Hepatocyte (in vitro differentiated cells): Measurements from ENCODE around the gene ZBTB38. TPM values are rescaled to one million over a fixed set of nuclear protein-coding genes. Genes with fewer than 3 reads are reported as not detected.
A peak's percentile ranks its signal among the peaks of the same experiment; 100 is the strongest.

ENCODE experiments used
- DNase-seq: peaks from one replicate; pipeline ENCODE4 v3.0.0-alpha.2; 2016; ENCODE audit warnings: low spot score
- H2AFZ ChIP-seq: fragments of 200-600 bp; sonication (generic); 2 replicates; pipeline ENCODE4 v1.6.0; 2016; ENCODE audit warnings: antibody characterized with exemption, mild to moderate bottlenecking
- H3K27ac ChIP-seq: fragments of 200-600 bp; sonication (generic); 2 replicates; pipeline ENCODE4 v1.5.1; 2016; ENCODE audit warnings: mild to moderate bottlenecking
- H3K27me3 ChIP-seq: fragments of 200-600 bp; sonication (generic); 2 replicates; pipeline ENCODE4 v1.6.1; 2016
- H3K36me3 ChIP-seq: fragments of 200-600 bp; sonication (generic); replicated peaks from 2 replicates; pipeline ENCODE4 v1.5.1; 2016; ENCODE audit warnings: low read depth; ENCODE audit not compliant: insufficient read depth
- H3K4me1 ChIP-seq: fragments of 200-600 bp; sonication (generic); 2 replicates; pipeline ENCODE4 v1.5.1; 2016; ENCODE audit warnings: mild to moderate bottlenecking, moderate library complexity; ENCODE audit not compliant: insufficient read depth
- H3K4me2 ChIP-seq: fragments of 200-600 bp; sonication (generic); 2 replicates; pipeline ENCODE4 v1.6.0; 2016
- H3K4me3 ChIP-seq: fragments of 200-600 bp; sonication (generic); 2 replicates; pipeline ENCODE4 v1.5.1; 2016; ENCODE audit warnings: mild to moderate bottlenecking
- H3K79me2 ChIP-seq: fragments of 200-600 bp; sonication (generic); 2 replicates; pipeline ENCODE4 v1.6.0; 2017; ENCODE audit warnings: mild to moderate bottlenecking
- H3K9me2 ChIP-seq: fragments of 200-600 bp; sonication (generic); replicated peaks from 2 replicates; pipeline ENCODE4 v1.6.0; 2017; ENCODE audit warnings: mild to moderate bottlenecking; ENCODE audit not compliant: insufficient read depth
- H3K9me3 ChIP-seq: fragments of 200-600 bp; sonication (generic); 2 replicates; pipeline ENCODE4 v1.5.1; 2016; ENCODE audit warnings: low read depth, mild to moderate bottlenecking
- H4K20me1 ChIP-seq: fragments of 200-600 bp; sonication (generic); 2 replicates; pipeline ENCODE4 v1.6.0; 2016; ENCODE audit warnings: mild to moderate bottlenecking; ENCODE audit not compliant: insufficient read depth, poor library complexity, severe bottlenecking
- CTCF ChIP-seq: fragments of 200-600 bp; sonication (generic); IDR thresholded peaks from 2 replicates; pipeline ENCODE4 v1.5.1; 2016; ENCODE audit warnings: antibody characterized with exemption, mild to moderate bottlenecking; ENCODE audit not compliant: poor library complexity
- EZH2 ChIP-seq: fragments of 200-600 bp; sonication (generic); IDR thresholded peaks from 2 replicates; pipeline ENCODE4 v1.6.1; 2016; ENCODE audit warnings: antibody characterized with exemption, mild to moderate bottlenecking, borderline replicate concordance
- EZH2phosphoT487 ChIP-seq: fragments of 200-600 bp; sonication (generic); IDR thresholded peaks from one replicate; pipeline ENCODE4 v1.6.1; 2018; ENCODE audit warnings: antibody characterized with exemption, mild to moderate bottlenecking, low read depth, moderate library complexity; ENCODE audit not compliant: unreplicated experiment, severe bottlenecking
- WGBS: methylation state at CpG from one replicate; pipeline ENCODE4 v1.1.6; 2016; ENCODE audit warnings: low lambda C conversion rate; ENCODE audit errors: missing lambda C conversion rate; 5-methylcytosine and 5-hydroxymethylcytosine counted together
- polyA plus RNA-seq: library from polyadenylated mRNA; unstranded; fragments of >200 nt; fragmentation: Nextera tagmentation; extraction: Ambion mirVana; gene quantifications from 2 replicates; pipeline ENCODE4 v1.2.1, GENCODE V29; 2016
- total RNA-seq: library from RNA; depleted of rRNA; stranded (reverse); fragments of >200 nt; gene quantifications from 2 replicates; pipeline ENCODE4 v1.2.3, GENCODE V29; 2014

Gene ZBTB38
- total and polyA plus RNA-seq, 2 experiments from 2014 or later = 31.6 to 122 TPM

DNA sequence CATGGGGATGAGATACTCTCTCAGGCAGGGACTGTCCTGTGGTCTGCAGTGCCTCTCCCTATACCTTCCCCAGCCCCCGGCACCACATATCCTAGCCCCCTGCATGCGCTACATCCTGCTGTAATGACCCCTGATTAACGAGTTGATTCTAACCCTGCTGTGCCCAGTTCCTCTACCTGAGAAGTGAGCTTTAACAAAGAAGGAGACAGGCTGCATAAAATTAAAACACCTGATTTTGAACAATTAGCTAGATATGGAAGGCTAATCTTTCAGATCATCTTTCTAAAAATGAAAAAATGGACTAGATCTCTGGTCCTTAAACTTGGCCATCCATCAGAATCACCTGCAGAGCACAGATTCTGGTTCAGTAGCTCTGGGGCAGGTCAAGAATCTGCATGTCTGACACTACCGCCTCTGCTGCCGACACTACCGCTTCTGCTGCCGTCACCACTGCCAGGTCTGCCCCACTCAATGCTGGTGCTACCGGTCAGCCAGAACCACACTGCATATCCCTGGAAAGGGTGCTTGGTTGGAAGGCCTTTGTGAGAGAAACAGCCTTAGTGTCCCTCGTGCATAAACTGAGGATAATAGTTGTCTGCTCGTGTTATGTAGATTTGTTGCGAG, 33.6 kb upstream of the ZBTB38 start:
- no peak overlapping the region for H2AFZ ChIP-seq
- no peaks in the 10 kb centered on the region for H3K36me3 ChIP-seq
- H3K4me3 ChIP-seq = no peak overlapping the region
- H3K27ac ChIP-seq = no peak overlapping the region
- H3K9me3 ChIP-seq = no peaks in the 10 kb centered on the region
- TF ChIP-seq EZH2phosphoT487 (no peak), CTCF (no peak), EZH2 (no peak)
- no peaks in the 10 kb centered on the region for H3K27me3 ChIP-seq
- no peak for DNase-seq
- no peak overlapping the region for H3K4me2 ChIP-seq
- peaks cover 25% of the 10 kb centered on the region for H3K4me1 ChIP-seq
- WGBS = 77% methylated on average over 11 of the region's 11 CpGs
- H3K9me2 ChIP-seq = no peaks in the 10 kb centered on the region
- H4K20me1 ChIP-seq = no peaks in the 10 kb centered on the region
- H3K79me2 ChIP-seq = peaks cover 39% of the 10 kb centered on the region

DNA sequence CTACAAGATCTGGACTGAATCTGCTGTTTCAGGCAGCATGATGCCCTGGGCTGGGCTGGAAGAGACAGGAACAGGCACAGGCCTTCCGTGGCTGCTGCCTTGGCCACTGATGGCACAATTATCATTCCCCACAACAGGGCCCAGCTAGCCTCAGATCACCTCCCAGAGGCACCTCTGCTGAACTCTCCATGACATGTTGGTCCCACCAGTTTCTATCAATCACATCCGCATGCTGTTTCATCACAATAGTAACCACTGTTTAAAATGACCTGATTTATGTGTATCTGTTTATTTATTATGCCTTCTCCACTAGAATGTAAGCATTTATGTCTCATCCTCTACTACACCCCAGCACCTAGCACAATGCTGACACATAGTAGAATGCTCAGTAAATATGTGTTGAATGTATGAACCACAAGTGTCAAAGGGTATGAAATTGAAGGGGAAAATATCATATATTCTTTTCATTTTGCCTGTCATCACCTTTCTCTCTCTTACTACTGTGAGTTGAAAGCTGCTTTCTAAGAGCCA, 32.7 kb upstream of the ZBTB38 start:
- H3K4me1 ChIP-seq = peaks cover 23% of the 10 kb centered on the region
- H4K20me1 ChIP-seq = no peaks in the 10 kb centered on the region

DNA sequence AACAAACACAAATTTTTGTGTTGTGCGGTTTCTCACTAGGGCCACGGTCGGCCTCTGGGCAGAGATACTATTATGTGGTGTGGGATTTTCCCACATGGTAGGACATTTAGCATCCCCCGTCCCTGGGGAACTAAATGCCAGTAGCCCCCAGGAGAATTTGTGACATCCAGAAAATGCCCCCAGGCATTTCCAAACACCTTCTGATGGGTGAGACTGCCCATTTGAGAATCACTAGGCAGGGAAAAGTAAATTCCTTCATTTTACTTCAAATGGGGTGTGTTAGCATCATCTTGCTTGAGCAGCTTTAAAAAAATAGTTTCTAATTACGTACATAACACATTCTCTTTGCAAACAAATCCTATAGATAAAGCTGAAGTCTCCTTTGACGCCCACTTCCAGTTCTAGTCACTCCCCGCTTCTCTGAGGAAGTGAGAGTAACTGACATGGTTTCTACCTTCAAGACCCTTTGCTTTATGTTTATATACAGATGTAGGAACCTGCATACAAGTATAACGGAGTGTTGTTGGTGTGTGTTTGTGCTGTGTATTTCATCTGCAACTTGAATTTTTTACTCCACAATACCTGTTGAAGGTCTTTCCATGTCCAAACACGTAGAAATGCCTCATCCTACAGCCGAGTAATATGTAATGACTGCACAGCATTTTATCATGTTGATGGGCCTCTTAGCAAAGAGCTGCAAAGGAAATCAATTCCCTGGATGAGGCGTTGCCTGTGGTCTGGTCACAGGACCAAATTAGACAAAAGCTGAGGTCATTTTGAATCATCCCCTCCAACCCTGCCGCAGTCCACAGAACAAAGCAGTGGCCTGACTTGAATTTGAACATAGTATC, 31.4 kb upstream of the ZBTB38 start:
- peak; percentile 47 for DNase-seq
- H2AFZ ChIP-seq = no peak overlapping the region
- peak overlapping the region; percentile 82 for H3K27ac ChIP-seq
- H3K79me2 ChIP-seq = peaks cover 43% of the 10 kb centered on the region
- no peaks in the 10 kb centered on the region for H4K20me1 ChIP-seq
- peaks cover 14% of the 10 kb centered on the region for H3K4me1 ChIP-seq
- no peaks in the 10 kb centered on the region for H3K27me3 ChIP-seq
- WGBS = 66% methylated on average over 12 of the region's 12 CpGs
- TF ChIP-seq EZH2 (no peak), CTCF (no peak), EZH2phosphoT487 (no peak)
- H3K4me3 ChIP-seq = no peak overlapping the region
- H3K36me3 ChIP-seq = no peaks in the 10 kb centered on the region
- H3K9me3 ChIP-seq = no peaks in the 10 kb centered on the region
- no peaks in the 10 kb centered on the region for H3K9me2 ChIP-seq
- peak overlapping the region; percentile 44 for H3K4me2 ChIP-seq

More for the DNA sequence above, 32.7 kb upstream of the ZBTB38 start:
- H3K4me3 ChIP-seq = no peak overlapping the region
- no peaks in the 10 kb centered on the region for H3K27me3 ChIP-seq
- H3K79me2 ChIP-seq = peaks cover 39% of the 10 kb centered on the region
- no peak for TF ChIP-seq EZH2
- TF ChIP-seq EZH2phosphoT487 = no peak
- no peak for TF ChIP-seq CTCF
- WGBS = 68% methylated on average over 2 of the region's 2 CpGs
- H3K27ac ChIP-seq = peak overlapping the region; percentile 82
- no peak for DNase-seq
- H3K36me3 ChIP-seq = no peaks in the 10 kb centered on the region
- H2AFZ ChIP-seq = no peak overlapping the region
- H3K9me3 ChIP-seq = no peaks in the 10 kb centered on the region
- H3K4me2 ChIP-seq = no peak overlapping the region
- no peaks in the 10 kb centered on the region for H3K9me2 ChIP-seq
